GM18517 (cell line): ENCODE measurements around the gene OR2AE1.

Source experiments
- ATAC-seq: cut with Tn5 transposase; IDR thresholded peaks from one replicate; pipeline ENCODE4 v1.9.1; 2021; ENCODE audit warnings: mild to moderate bottlenecking, moderate library complexity; ENCODE audit not compliant: unreplicated experiment

Gene OR2AE1

DNA sequence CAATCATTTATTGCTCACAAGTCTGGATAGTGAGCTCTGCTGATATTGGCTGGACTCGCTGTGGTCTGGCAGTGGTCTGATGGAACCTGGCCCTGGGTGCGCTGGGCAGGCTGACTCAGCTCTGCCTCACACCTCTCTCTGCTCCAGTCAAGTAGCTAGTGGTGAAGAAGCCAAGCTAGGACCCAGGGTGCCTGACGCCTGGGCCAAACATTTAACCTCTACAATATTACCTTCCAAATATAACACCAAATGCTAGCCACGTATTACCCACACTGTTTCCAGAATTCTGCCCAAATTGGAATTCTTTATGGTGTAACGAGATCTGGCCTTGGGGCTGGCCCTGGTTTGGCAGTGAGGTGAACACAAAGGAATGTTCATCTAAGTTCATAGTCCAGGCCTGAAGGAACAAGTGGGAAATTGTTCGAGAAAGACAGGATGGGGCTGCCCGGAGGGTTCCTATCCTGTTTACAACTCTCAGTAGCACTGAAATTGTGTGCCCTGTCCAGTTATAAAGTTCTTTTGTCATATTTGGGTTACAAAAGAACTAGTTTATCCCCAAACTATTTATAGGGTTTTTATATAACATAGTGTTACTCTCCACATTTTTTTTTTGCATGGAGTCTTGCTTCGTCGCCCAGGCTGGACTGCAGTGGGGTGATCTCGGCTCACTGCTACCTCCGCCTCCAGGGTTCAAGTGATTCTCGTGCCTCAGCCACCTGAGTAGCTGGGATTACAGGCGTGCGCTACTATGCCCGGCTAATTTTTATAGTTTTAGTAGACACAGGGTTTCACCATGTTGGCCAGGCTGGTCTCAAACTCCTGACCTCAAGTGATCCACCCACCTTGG lies 16.3 kb downstream of the OR2AE1 start:
- ATAC-seq = no peak

DNA sequence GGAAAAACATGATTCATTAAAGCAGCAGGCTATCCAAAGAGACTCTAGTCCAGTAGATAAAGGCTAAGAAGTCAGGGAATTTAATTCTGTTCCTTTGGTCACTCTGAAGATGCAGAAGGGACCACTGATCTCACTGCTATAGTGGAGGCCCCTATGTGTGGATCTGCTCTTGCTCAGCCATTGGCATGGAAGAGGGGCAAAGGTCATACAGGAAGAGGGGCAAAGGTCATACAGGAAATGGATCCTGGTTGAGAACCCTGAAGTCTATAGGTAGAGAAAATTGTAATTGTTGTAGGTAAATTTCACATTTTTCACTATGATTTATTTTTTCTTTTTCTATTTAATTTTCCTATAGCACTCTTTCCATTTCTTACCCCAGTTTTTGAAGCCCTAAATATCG lies 21.6 kb downstream of the OR2AE1 start:
- ATAC-seq = no peak

DNA sequence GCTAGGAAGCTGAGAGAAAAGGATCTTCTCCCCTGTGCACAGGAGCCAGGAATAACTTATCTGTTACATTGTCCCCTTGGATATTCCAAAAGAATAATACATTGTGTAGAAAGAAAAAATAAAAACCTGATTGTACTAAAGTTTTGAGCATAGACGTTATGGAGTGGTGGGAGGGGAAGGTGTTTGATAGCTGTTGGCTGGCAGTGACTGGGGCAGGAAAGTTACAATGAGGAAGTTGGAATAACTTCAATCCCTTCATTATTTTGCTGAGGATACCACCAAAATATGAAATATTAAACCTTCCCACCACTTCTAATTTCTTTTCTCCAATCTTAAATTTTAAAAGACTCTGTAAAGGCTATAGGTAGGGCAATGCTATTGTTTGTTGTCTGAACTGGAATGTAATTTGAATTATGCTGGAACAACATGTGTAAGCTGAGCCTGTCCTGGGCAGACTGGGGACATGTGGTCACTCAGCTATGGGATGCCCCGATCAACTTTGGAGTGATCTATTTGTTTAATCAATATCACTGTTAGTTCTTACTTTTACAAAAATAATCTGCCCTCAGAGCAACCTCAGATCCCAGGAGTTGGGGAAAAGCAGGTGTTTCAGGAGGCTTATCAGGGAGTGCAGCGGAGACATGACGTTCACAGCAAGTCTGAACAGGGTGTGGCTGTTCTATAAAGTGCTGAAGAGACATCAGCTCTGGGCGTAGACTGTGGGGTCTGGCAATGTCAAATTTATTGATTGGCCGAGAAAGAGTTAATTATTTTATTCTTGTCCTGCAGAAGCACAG lies 28.2 kb downstream of the OR2AE1 start:
- ATAC-seq = no peak

DNA sequence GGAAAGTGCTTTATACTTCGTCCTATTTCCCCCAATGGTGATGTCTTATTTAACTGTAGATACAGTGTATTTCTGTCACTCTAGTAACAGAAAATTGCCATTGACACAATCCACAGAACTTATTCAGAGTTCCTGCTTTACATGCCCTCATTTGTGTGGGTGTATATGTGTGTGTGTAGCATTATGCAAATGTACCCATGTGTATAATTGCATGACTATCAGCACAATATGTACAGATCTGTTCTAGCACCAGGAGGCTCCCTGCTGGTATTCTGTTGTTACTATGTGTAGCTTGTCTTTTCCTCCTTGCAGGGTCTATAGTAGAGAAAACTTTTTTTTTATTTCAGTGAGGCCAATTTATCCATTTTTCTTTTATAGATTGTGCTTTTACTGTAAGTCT lies 32.5 kb downstream of the OR2AE1 start:
- ATAC-seq = no peak

DNA sequence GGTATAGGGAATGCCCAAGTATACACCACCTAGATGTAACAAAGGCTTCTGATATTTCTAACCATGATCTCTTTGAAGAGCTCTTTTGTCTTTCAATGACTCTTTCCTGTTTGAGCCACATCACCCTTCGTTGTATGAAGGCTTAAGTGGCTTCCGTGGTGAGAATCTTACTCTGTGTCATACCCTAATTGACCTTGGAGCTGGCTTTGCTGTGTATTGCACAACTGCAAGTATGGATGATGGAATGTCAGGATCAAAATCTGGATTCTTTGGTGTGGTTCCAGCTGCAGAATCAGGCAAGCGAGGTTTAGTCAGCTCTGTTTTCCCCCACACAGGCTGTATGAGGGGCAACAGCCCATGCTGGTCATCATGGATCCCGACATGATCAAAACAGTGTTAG lies 33.0 kb downstream of the OR2AE1 start:
- no peak for ATAC-seq

DNA sequence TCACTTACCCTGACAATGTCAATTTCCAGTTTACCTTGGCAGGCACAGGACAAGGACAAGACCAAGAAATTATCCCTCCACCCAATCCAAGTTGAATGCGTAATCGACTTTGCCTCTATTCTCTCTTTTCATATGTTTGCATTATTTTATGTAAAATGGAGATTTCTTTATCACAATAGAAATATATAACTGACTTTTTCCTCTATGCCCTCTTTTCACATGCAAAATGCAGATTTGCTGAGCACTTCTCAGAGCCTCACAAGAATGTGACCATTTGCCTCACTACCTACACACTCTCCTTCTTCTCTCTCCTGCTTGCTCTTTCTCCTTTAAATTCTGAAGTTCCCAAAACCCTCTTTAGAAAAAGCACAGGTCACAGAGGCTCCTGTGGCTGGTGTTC lies 33.9 kb downstream of the OR2AE1 start:
- no peak for ATAC-seq

DNA sequence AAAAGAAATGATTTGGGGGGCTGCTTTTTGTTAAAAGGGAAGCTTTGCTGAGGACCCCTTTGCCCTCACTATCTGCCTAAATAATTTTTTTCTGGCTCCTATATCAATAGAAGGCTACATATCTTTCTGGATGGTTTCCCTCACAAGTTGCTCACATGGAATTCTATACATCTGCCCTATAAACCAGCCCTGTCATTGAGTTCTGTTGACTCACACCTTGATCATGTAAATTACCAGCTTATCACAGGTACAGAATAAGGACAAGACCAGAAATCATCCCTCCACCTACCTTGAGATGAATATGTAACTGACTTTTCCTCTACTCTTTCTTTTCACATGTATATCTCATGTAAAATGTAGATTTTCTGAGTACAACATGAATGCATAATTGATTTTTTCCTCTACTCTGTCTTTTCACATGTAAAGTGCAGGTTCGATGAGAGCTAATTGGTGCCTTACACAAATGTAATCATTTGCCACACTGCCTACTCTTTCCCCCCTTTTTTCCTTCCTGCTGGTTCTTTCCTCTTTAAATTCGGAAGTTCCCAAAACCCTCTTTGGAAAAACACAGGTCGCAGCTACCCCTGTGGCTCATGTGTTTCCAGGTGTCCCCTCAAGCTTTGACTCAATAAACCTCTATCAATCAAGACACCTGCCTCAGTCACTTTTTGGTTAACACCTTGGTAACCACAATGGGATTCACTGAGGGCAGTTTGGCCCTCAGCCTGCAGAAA lies 36.5 kb downstream of the OR2AE1 start:
- ATAC-seq = no peak

DNA sequence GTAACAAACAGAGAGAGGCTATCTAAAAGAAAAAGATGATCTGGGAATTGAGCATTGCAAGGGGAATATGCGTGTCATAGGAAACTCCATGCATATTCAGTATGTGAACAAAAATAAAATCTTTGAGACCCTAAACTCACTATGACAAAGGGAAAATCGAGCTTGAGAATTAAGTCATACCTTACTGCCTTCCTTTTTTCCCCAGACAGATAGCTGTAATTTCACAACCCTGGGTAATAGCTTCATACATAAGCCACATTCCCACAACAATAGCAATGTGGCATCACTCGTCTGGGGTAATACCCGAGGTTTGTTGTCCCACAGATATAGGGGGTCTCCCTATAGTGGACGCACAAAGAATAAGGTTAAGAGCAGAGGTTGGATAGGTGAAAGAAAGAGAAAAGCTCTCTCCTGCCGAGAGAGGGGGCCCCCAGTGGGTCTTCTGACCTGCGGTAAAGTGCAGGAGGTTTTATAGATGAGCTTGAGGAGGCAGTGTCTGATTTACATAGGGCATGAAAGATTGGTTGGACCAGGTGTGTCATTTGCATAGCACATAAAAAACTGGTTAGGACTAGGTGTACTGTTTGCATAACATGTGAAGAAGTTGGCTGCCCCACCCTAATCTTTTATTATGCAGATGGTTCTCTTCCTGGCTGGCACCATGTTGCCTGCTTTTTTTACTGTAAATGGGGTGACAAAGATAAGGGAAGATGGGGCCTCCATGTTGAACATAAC lies 37.4 kb downstream of the OR2AE1 start:
- ATAC-seq = no peak

DNA sequence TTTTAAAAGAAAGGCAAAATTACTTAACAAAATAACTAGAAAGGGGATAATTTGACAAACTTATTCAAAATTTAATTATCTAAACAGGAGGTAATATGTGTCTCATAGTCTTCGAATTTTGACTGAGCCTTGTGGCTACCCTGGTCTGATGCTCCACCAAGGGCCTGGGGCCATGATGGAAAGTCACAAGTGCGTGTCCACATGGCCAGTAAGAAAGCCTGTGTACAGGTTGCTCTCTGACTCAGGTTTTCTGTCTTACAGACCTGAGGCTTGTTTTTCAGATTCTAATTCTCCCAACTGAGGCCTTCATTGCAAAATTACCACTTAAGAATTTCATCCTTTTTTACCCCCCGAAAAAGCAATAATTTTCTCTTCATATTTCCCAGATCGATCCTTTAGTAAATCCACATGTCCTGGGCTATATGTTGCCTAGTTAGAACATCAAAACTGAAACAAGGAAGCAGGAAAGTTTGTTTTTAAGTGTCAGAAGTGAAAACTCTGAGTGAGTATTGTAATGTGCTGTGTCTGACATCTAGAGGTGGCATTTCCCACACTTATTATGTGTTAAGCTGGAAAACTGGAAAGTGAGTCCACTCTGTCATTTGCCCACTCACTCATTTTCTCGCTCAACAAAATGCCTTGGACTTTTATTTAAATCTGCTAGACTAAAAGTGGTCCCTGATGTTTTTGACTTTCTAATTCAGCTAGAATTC lies 39.0 kb downstream of the OR2AE1 start:
- no peak for ATAC-seq

DNA sequence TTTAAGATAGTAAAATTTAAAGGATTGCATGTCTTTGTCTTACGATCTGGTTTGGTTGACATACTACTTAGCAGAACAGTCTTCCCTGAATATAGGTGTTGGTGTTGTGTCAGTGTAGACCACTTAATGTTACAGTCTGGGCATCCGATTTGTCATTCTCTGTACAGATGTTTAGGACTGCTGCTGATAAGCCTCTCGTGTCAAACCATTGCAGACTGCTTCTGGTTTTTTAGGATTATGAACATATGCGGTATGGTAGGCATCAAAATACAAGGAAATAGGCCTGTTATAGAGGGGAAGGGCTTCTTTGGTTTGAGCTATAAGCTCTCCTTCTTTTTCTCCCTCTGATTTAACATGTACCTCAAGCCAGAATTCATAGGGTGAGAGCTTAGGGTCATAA lies 41.6 kb downstream of the OR2AE1 start:
- ATAC-seq = no peak

DNA sequence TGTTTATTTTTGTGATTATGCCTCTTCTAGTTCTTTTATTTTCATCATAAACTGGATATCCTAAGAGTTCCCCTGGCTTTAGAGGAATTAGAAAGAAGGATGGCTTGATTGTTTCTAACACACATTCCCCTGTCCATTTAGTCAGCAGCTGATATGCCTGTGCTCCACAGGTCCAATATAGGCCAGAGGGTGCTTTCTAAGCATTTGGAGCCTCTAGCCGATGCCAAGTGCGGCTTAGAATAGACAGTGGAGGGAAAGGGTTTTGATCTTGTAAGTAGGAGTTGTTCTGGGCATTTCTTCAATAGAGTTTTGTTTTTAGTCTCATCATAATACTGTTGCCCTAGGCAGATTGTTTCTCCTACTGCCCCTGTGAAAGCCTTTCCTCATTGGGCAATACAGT lies 42.5 kb downstream of the OR2AE1 start:
- no peak for ATAC-seq

DNA sequence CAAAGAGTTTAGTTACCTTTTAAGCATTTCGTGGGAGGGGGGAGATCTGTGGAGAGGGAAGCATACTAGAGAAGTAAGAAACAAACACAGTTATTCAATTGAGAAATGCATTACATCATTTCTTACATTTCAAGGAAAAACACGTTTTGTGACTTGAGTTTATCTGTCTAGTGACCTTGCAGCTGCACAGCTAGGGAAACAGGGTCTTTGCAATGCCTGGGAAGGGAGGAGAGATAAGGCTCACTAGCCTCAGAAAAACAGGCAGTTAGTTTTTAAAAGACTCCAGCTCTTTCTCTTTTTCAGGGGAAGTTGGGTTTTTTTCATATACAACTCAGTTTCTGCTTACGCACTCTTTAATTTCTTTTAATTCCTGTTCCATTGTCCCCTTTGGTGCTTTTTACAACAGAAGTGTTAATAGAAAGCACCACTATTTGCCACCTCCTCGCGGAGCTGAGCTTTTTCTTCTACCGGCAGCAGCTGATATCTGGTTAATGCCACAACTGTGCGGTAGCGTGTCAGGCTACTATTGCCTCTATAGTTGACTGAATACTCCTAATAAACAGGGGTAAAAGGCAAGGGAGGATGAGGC lies 43.5 kb downstream of the OR2AE1 start:
- no peak for ATAC-seq

DNA sequence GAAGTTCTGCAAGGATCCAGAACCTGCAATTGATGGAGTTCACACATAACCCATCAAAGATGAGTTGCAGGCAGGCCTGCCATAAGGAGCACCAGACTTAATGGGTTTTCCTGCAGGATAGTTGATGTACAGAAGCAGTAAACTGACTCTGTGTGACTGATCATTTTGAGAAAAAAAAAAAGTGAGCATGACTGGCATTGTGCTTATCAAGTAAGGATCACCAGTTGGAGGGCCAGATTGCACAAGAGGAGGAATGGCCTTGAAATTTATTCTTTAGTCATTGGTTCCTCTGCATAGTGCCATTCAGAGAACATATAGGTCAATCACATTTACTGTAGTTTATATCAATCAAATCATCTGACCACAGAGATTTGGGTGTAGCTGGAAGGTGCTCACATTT lies 45.2 kb downstream of the OR2AE1 start:
- no peak for ATAC-seq

DNA sequence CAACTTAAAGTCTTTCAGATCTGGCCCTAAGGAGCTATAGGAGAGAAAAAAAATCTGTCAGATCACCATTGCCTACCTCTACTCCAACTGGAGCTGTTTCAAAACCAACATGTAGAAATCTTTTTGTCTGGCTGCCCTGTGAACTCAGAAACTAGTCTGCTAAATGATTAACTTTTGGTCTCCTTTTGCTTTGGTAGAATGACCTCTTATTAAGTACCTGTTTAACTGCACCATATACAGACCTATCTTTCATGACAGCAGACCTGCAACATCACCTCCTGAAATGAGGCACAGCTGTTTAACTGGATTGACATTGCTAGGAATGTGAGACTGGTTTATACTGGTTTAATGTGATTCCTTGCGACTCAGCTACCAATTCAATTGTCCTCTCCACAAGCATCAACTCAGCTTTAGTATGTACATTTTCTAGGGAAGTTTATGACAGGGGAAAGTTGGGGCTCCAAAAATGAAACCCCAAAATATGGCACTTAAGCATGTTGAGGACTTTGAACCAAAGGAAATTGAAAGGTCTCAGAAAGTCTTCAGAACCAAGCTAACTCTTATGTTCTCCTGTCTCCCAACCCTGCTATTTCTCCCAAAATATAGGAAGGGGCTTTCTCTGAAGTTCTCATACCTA lies 47.2 kb downstream of the OR2AE1 start:
- ATAC-seq = no peak

DNA sequence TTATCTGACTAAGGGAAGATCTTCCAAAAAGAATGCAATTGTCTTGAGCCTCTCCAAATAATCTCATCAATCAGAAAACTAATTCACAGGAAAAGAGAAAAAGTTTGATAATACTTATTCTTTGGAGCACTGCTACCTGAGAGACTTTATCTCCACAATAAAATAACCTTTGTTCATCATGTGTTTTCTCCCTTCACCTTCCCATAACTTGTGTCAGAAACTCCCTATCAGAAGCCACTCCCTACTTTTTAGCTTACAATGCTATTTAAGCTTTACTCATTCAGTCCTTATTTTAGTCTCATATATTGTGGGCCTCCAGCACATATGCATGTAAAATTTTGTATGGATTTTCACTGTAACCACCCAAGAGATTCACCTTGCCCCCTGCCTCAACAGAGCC lies 48.0 kb downstream of the OR2AE1 start:
- ATAC-seq = no peak

DNA sequence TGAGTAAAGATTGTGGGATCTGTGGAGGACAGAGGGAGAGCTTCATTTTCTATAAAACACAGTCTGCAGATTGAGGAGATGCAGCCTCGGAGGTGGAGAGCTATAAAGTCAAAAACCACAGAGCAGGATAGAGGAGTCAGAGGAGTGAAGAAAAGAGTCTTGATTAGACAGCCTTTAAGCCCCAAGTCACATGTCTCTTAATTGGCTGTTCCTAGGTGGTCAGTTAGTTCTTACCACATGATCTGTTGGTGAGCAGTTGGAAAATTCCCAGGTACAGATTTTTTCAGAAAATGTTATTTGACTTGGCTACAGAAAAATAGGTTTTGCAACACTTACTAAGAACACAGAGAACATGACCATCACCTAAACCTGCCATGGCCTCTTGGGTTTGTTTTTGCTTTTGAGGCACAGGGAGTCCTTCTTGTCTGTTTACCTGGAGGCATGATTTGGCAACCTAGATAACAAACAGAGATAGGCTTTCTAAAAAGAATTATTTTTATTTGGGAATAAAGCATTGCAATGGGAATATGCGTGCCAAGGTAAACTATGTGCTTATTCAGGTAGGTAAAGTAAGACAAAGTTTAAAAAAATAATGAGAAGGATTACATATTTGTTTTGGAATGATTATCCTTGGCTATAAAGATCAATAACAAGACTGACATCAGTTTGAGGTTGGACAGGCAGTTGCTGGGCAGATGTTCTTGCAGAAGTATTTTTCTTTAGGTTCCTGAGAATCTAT lies 49.6 kb downstream of the OR2AE1 start:
- no peak for ATAC-seq
